RWPE1 (cell line): ENCODE measurements around the gene PCDH9.

Experiments used
- CTCF ChIA-PET: fragments of 350-600 bp; sonication (Branson Sonifier 250); formaldehyde crosslinking; extraction: SDS; loops from one replicate; lab custom pipeline; 2021; lab: Yijun Ruan, JAX
- POLR2A ChIA-PET: fragments of 400-600 bp; formaldehyde crosslinking; extraction: SDS; loops from one replicate; lab custom pipeline; 2020; ENCODE audit warnings: antibody characterized with exemption; ENCODE audit not compliant: low non-redundant PET; lab: Yijun Ruan, JAX
- DNase-seq: peaks from one replicate; pipeline ENCODE4 v3.0.0; 2012; ENCODE audit warnings: low spot score
- H3K27ac ChIP-seq: fragments of 450-650 bp; 2 replicates; pipeline ENCODE4 v1.5.1; 2017
- CTCF ChIP-seq: fragments of 450-650 bp; conservative IDR thresholded peaks from 2 replicates; pipeline ENCODE4 v1.5.1; 2017; ENCODE audit warnings: low read depth, mild to moderate bottlenecking

The PCDH9 gene

GRCh38 chr13:67014399-67014798 is 215.7 kb downstream of the PCDH9 start:
- ChIA-PET CTCF (no interaction called here), POLR2A (no interaction called here)
- TF ChIP-seq CTCF: no peak
- no peak overlapping the region for H3K27ac ChIP-seq
- no peak for DNase-seq

- TF ChIP-seq CTCF: no peak
Observed at GRCh38 chr13:67013709-67014108, 216.4 kb downstream of the PCDH9 start.

GRCh38 chr13:67008075-67008668 is 222.0 kb downstream of the PCDH9 start:
- ChIA-PET CTCF (no interaction called here), POLR2A (no interaction called here)
- no peak for TF ChIP-seq CTCF

More at GRCh38 chr13:67013709-67014108, 216.4 kb downstream of the PCDH9 start:
- DNase-seq: no peak
- ChIA-PET CTCF (no interaction called here), POLR2A (no interaction called here)
- no peak overlapping the region for H3K27ac ChIP-seq

GRCh38 chr13:67004511-67004910 is 225.6 kb downstream of the PCDH9 start:
- CTCF ChIA-PET: interaction anchor here (0.7 kb wide), 1 partner anchor 9 kb away, joined by 3 read pairs; no protein-coding TSS in a partner anchor
- H3K27ac ChIP-seq: no peak overlapping the region
- POLR2A ChIA-PET: no interaction called here
- no peak for TF ChIP-seq CTCF
- no peak for DNase-seq

More at GRCh38 chr13:67008075-67008668, 222.0 kb downstream of the PCDH9 start:
- no peak overlapping the region for H3K27ac ChIP-seq
- DNase-seq: no peak

GRCh38 chr13:67003743-67004142 is 226.4 kb downstream of the PCDH9 start:
- no peak for TF ChIP-seq CTCF
- POLR2A ChIA-PET: no interaction called here
- CTCF ChIA-PET: no interaction called here
- no peak for DNase-seq
- H3K27ac ChIP-seq: no peak overlapping the region

GRCh38 chr13:67001363-67001762 is 228.8 kb downstream of the PCDH9 start:
- POLR2A ChIA-PET: no interaction called here
- TF ChIP-seq CTCF: no peak
- CTCF ChIA-PET: no interaction called here
- no peak for DNase-seq
- H3K27ac ChIP-seq: no peak overlapping the region

GRCh38 chr13:66996503-66996902 is 233.6 kb downstream of the PCDH9 start:
- no peak for TF ChIP-seq CTCF
- POLR2A ChIA-PET: no interaction called here
- no peak overlapping the region for H3K27ac ChIP-seq
- DNase-seq: no peak
- CTCF ChIA-PET: no interaction called here
